Thyroid gland (tissue), 4 donors: Measurements from ENCODE around the gene GLRA1. TPM values are rescaled to one million over a fixed set of nuclear protein-coding genes. Genes with fewer than 3 reads are reported as not detected.

ENCODE experiments used
- DNase-seq, 2 donors: peaks; one replicate each; pipeline ENCODE4 v3.0.0-alpha.2; 2019
- H3K27ac ChIP-seq, 3 donors: fragments of 200-600 bp; sonication (generic); 1 replicate in 2 of 3; 2 replicates in 1 of 3; pipeline ENCODE4 v1.5.1; 2016 to 2019; ENCODE audit warnings: mild to moderate bottlenecking in 1 of 3, moderate library complexity in 1 of 3
- H3K27me3 ChIP-seq: fragments of 200-600 bp; sonication (generic); one replicate; pipeline ENCODE4 v1.5.1; 2019
- H3K36me3 ChIP-seq, 2 donors: fragments of 200-600 bp; sonication (generic); one replicate each; pipeline ENCODE4 v1.5.1; 2016 to 2019
- H3K4me1 ChIP-seq, 2 donors: fragments of 200-600 bp; sonication (generic); one replicate each; pipeline ENCODE4 v1.5.1; 2017 to 2019
- H3K4me3 ChIP-seq, 3 donors: fragments of 200-600 bp; sonication (generic); replicated peaks in 1 of 3; 1 replicate in 2 of 3; 2 replicates in 1 of 3; pipeline ENCODE4 v1.5.1; 2016; ENCODE audit warnings: mild to moderate bottlenecking in 1 of 3
- H3K9me3 ChIP-seq: fragments of 200-600 bp; sonication (generic); one replicate; pipeline ENCODE4 v1.5.1; 2017
- CTCF ChIP-seq, 6 experiments: fragments of 200-600 bp in 3 of 6; fragments of 450-650 bp in 3 of 6; sonication (generic) in 3 of 6; IDR thresholded peaks; one replicate each; pipeline ENCODE4 v1.5.1; 2016 to 2019; ENCODE audit warnings: antibody characterized with exemption in 6 of 6, mild to moderate bottlenecking in 2 of 6, inconsistent platforms in 1 of 6, moderate library complexity in 1 of 6
- POLR2A ChIP-seq, 2 donors: fragments of 450-650 bp; IDR thresholded peaks; one replicate each; pipeline ENCODE4 v1.6.1; 2017; ENCODE audit warnings: antibody characterized with exemption in 2 of 2, mild to moderate bottlenecking in 2 of 2, moderate library complexity in 1 of 2
- WGBS, 2 donors: methylation state at CpG; one replicate each; pipeline ENCODE4 v1.1.5; 2017; 5-methylcytosine and 5-hydroxymethylcytosine counted together
- intact Hi-C: fragments of 100-400 bp; cut with DNase I; formaldehyde crosslinking; loops from one replicate; pipeline ENCODE4 v1.15.1; 2023
- total RNA-seq, 4 donors: library from RNA; depleted of rRNA; stranded (reverse); fragments of >200 nt; gene quantifications; one replicate each; pipeline ENCODE4 v1.2.3, GENCODE V29; 2016

GLRA1 gene
- total RNA-seq, 4 donors from 2014 or later, result not detected

GRCh38 chr5:151892393-151892792, 32.3 kb downstream of the GLRA1 start:
- no peaks in the 10 kb centered on the region for H3K27me3 ChIP-seq
- no peak overlapping the region for H3K4me3 ChIP-seq
- intact Hi-C loops, result no loop called here
- DNase-seq, result no peak
- H3K4me1 ChIP-seq, result peaks cover 0 to 6% of the 10 kb centered on the region in 2 donors
- no peaks in the 10 kb centered on the region for H3K36me3 ChIP-seq
- WGBS, 2 donors, result 62 to 72% methylated on average over 4 of the region's 4 CpGs
- H3K9me3 ChIP-seq, result no peaks in the 10 kb centered on the region
- no peak for TF ChIP-seq CTCF (IDR thresholded peaks at IDR 0.05)
- no peak for TF ChIP-seq POLR2A (IDR thresholded peaks at IDR 0.05)
- no peak overlapping the region for H3K27ac ChIP-seq

GRCh38 chr5:151890299-151890698, 34.4 kb downstream of the GLRA1 start:
- Histone ChIP-seq H3K27ac (no peak overlapping the region), H3K4me1 (no peaks in the 10 kb centered on the region), H3K27me3 (no peaks in the 10 kb centered on the region), H3K36me3 (no peaks in the 10 kb centered on the region), H3K9me3 (no peaks in the 10 kb centered on the region), H3K4me3 (no peak overlapping the region)
- WGBS, 2 donors, result 35 to 60% methylated on average over 2 to 3 of the region's 3 CpGs
- no peak for DNase-seq
- intact Hi-C loops, result no loop called here
- TF ChIP-seq CTCF (IDR thresholded peaks at IDR 0.05) (no peak), POLR2A (IDR thresholded peaks at IDR 0.05) (no peak)

GRCh38 chr5:151889614-151890013, 35.0 kb downstream of the GLRA1 start:
- Histone ChIP-seq H3K36me3 (no peaks in the 10 kb centered on the region), H3K9me3 (no peaks in the 10 kb centered on the region), H3K4me1 (no peaks in the 10 kb centered on the region), H3K27me3 (no peaks in the 10 kb centered on the region), H3K27ac (no peak overlapping the region), H3K4me3 (no peak overlapping the region)
- no peak for TF ChIP-seq POLR2A (IDR thresholded peaks at IDR 0.05)
- TF ChIP-seq CTCF (IDR thresholded peaks at IDR 0.05), result no peak
- WGBS, 2 donors, result 64 to 70% methylated on average over 6 of the region's 6 CpGs
- DNase-seq, result no peak
- intact Hi-C loops, result no loop called here

- intact Hi-C loops, result no loop called here
Observed at GRCh38 chr5:151886546-151887275, 37.9 kb downstream of the GLRA1 start.

More at GRCh38 chr5:151886546-151887275, 37.9 kb downstream of the GLRA1 start:
- H3K27me3 ChIP-seq, result no peaks in the 10 kb centered on the region
- H3K4me1 ChIP-seq, result no peaks in the 10 kb centered on the region
- 80 to 84% methylated on average over 4 of the region's 4 CpGs for WGBS, 2 donors
- no peaks in the 10 kb centered on the region for H3K36me3 ChIP-seq
- TF ChIP-seq POLR2A (IDR thresholded peaks at IDR 0.05), result no peak
- no peak for TF ChIP-seq CTCF (IDR thresholded peaks at IDR 0.05)
- no peak for DNase-seq
- H3K27ac ChIP-seq, result no peak overlapping the region
- H3K4me3 ChIP-seq, result no peak overlapping the region
- no peaks in the 10 kb centered on the region for H3K9me3 ChIP-seq
